ENCODE measurements around the gene SLC22A2.

- TF ChIP-seq CTCF (IDR thresholded peaks at IDR 0.05) (no peak), POLR2A (IDR thresholded peaks at IDR 0.05) (no peak)
Measured at GRCh38 chr6:160259143-160259425, 463 bp upstream of the SLC22A2 start.
